SK-N-MC (cell line): ENCODE measurements around the gene SH3PXD2A.

Experiments
- EZH2 ChIP-seq: fragments of 200-600 bp; sonication (generic); IDR thresholded peaks from one replicate; pipeline ENCODE4 v1.6.1; 2017; ENCODE audit warnings: antibody characterized with exemption
- FOXP2 ChIP-seq: optimal IDR thresholded peaks from 2 replicates; pipeline ENCODE3; 2011; ENCODE audit warnings: mild to moderate bottlenecking, moderate library complexity; ENCODE audit not compliant: insufficient read depth; ENCODE audit errors: extremely low read length, control extremely low read depth
- POLR2AphosphoS5 ChIP-seq: IDR thresholded peaks from 2 replicates; pipeline ENCODE4 v1.6.1; 2012; ENCODE audit warnings: mild to moderate bottlenecking, low read depth, low read length, borderline replicate concordance

- TF ChIP-seq EZH2 (no peak), POLR2AphosphoS5 (no peak), FOXP2 (no peak)
Measured at GRCh38 chr10:103564776-103565520, 290.4 kb downstream of the SH3PXD2A start.
